H9 (cell line): ENCODE measurements around the gene KCTD1. TPM values are rescaled to one million over a fixed set of nuclear protein-coding genes. Genes with fewer than 3 reads are reported as not detected.

ENCODE experiments used
- DNase-seq: peaks from one replicate; pipeline ENCODE4 v3.0.0-alpha.2; 2017
- H2AFZ ChIP-seq: one replicate; pipeline ENCODE4 v1.6.1; 2013; ENCODE audit warnings: mild to moderate bottlenecking, low read length, control low read depth, moderate library complexity
- H2AK5ac ChIP-seq: 2 replicates; pipeline ENCODE4 v1.6.1; 2013; ENCODE audit warnings: low read length, control low read depth, mixed read lengths; ENCODE audit not compliant: insufficient read length
- H2BK120ac ChIP-seq: one replicate; pipeline ENCODE4 v1.6.1; 2013; ENCODE audit warnings: low read depth, mild to moderate bottlenecking, low read length, control low read depth, inconsistent platforms; ENCODE audit not compliant: poor library complexity, severe bottlenecking
- H2BK12ac ChIP-seq: 2 replicates; pipeline ENCODE4 v1.6.1; 2013; ENCODE audit warnings: low read length, control low read depth, mixed read lengths, low read depth; ENCODE audit not compliant: insufficient read length
- H2BK15ac ChIP-seq: 2 replicates; pipeline ENCODE4 v1.6.1; 2013; ENCODE audit warnings: low read depth, low read length, control low read depth
- H2BK20ac ChIP-seq: one replicate; pipeline ENCODE4 v1.6.1; 2013; ENCODE audit warnings: low read depth, mild to moderate bottlenecking, low read length, control low read depth, inconsistent platforms; ENCODE audit not compliant: poor library complexity, severe bottlenecking
- H2BK5ac ChIP-seq: 2 replicates; pipeline ENCODE4 v1.6.1; 2013; ENCODE audit warnings: low read length, control low read depth, mixed read lengths; ENCODE audit not compliant: insufficient read length
- H3K14ac ChIP-seq: 2 replicates; pipeline ENCODE4 v1.6.1; 2013; ENCODE audit warnings: low read length, control low read depth; ENCODE audit not compliant: insufficient read depth
- H3K18ac ChIP-seq: 2 replicates; pipeline ENCODE4 v1.6.1; 2013; ENCODE audit warnings: low read depth, mild to moderate bottlenecking, mixed read lengths, low read length, control low read depth; ENCODE audit not compliant: insufficient read length
- H3K23ac ChIP-seq: 2 replicates; pipeline ENCODE4 v1.6.1; 2013; ENCODE audit warnings: low read length, control low read depth, mixed read lengths, low read depth; ENCODE audit not compliant: insufficient read length
- H3K23me2 ChIP-seq: 2 replicates; pipeline ENCODE4 v1.6.1; 2013; ENCODE audit warnings: low read depth, mild to moderate bottlenecking, mixed read lengths, low read length, control low read depth; ENCODE audit not compliant: insufficient read length, poor library complexity, severe bottlenecking
- H3K27ac ChIP-seq: 2 replicates; pipeline ENCODE4 v1.5.1; 2013; ENCODE audit warnings: low read length, control low read depth, mixed read lengths, low read depth; ENCODE audit not compliant: insufficient read length
- H3K27me3 ChIP-seq: 2 replicates; pipeline ENCODE4 v1.6.1; 2013; ENCODE audit warnings: low read length, control low read depth, inconsistent platforms; ENCODE audit not compliant: insufficient read depth
- H3K4ac ChIP-seq: 2 replicates; pipeline ENCODE4 v1.6.1; 2013; ENCODE audit warnings: low read depth, mild to moderate bottlenecking, control low read depth, inconsistent platforms, low read length, moderate library complexity
- H3K4me1 ChIP-seq: 2 replicates; pipeline ENCODE4 v1.6.1; 2013; ENCODE audit warnings: low read length, control low read depth, inconsistent platforms; ENCODE audit not compliant: insufficient read depth
- H3K4me2 ChIP-seq: 2 replicates; pipeline ENCODE4 v1.6.1; 2013; ENCODE audit warnings: low read length, control low read depth, mixed read lengths; ENCODE audit not compliant: insufficient read length, insufficient read depth
- H3K56ac ChIP-seq: 2 replicates; pipeline ENCODE4 v1.6.1; 2013; ENCODE audit warnings: low read depth, mild to moderate bottlenecking, mixed read lengths, low read length, control low read depth; ENCODE audit not compliant: insufficient read length
- H3K79me1 ChIP-seq: 2 replicates; pipeline ENCODE4 v1.6.1; 2013; ENCODE audit warnings: low read depth, mild to moderate bottlenecking, moderate library complexity, low read length, control low read depth, inconsistent platforms; ENCODE audit not compliant: insufficient read depth, poor library complexity, severe bottlenecking
- H3K79me2 ChIP-seq: 2 replicates; pipeline ENCODE4 v1.6.1; 2013; ENCODE audit warnings: low read length, control low read depth, inconsistent platforms; ENCODE audit not compliant: insufficient read depth
- H3K9ac ChIP-seq: 2 replicates; pipeline ENCODE4 v1.6.1; 2013; ENCODE audit warnings: low read length, control low read depth, mixed read lengths; ENCODE audit not compliant: insufficient read length; ENCODE audit errors: extremely low read depth
- H3K9me3 ChIP-seq: one replicate; pipeline ENCODE4 v1.6.1; 2013; ENCODE audit warnings: low read depth, low read length, inconsistent platforms; ENCODE audit not compliant: control insufficient read depth
- H3T11ph ChIP-seq: one replicate; pipeline ENCODE4 v1.6.1; 2013; ENCODE audit warnings: mild to moderate bottlenecking, low read length, control low read depth, inconsistent platforms
- H4K20me1 ChIP-seq: one replicate; pipeline ENCODE4 v1.6.1; 2013; ENCODE audit not compliant: control insufficient read depth, insufficient read length, insufficient read depth
- H4K5ac ChIP-seq: 2 replicates; pipeline ENCODE4 v1.6.1; 2013; ENCODE audit warnings: low read depth, mild to moderate bottlenecking, mixed read lengths, low read length, control low read depth; ENCODE audit not compliant: insufficient read length
- H4K8ac ChIP-seq: replicated peaks from 2 replicates; pipeline ENCODE4 v1.6.1; 2013; ENCODE audit warnings: low read length, control low read depth, mixed read lengths, low read depth; ENCODE audit not compliant: insufficient read length
- H4K91ac ChIP-seq: 2 replicates; pipeline ENCODE4 v1.6.1; 2013; ENCODE audit warnings: low read depth, mild to moderate bottlenecking, moderate library complexity, mixed read lengths, low read length, control low read depth; ENCODE audit not compliant: insufficient read length
- H3K27ac Mint-ChIP-seq, 3 experiments: 2 replicates in 2 of 3; 3 replicates in 1 of 3; pipeline ENCODE4 v1.8.0; 2020 to 2021; ENCODE audit warnings: mixed read lengths in 3 of 3, mild to moderate bottlenecking in 1 of 3, moderate library complexity in 1 of 3
- H3K27me3 Mint-ChIP-seq: 2 replicates; pipeline ENCODE4 v1.8.0; 2021; ENCODE audit warnings: low read depth, mild to moderate bottlenecking, moderate library complexity, mixed read lengths
- H3K36me3 Mint-ChIP-seq, 3 experiments: 2 replicates in 2 of 3; 3 replicates in 1 of 3; pipeline ENCODE4 v1.8.0; 2020 to 2021; ENCODE audit warnings: low read depth in 3 of 3, mixed read lengths in 3 of 3; ENCODE audit not compliant: insufficient read depth in 1 of 3
- H3K4me1 Mint-ChIP-seq, 2 experiments: 2 replicates each; pipeline ENCODE4 v1.8.0; 2020; ENCODE audit warnings: mixed read lengths in 2 of 2
- H3K4me3 Mint-ChIP-seq, 2 experiments: 2 replicates in 1 of 2; 3 replicates in 1 of 2; pipeline ENCODE4 v1.8.0; 2020 to 2021; ENCODE audit warnings: mild to moderate bottlenecking in 2 of 2, mixed read lengths in 2 of 2, moderate library complexity in 1 of 2
- H3K9me3 Mint-ChIP-seq, 2 experiments: 2 replicates in 1 of 2; 3 replicates in 1 of 2; pipeline ENCODE4 v1.8.0; 2020; ENCODE audit warnings: mild to moderate bottlenecking in 2 of 2, mixed read lengths in 2 of 2, moderate library complexity in 1 of 2
- CTCF ChIP-seq: fragments of 200-600 bp; sonication (generic); conservative IDR thresholded peaks from 3 replicates; pipeline ENCODE4 v1.8.0; 2021; ENCODE audit warnings: antibody characterized with exemption, mild to moderate bottlenecking
- WGBS: extraction: QIAGEN DNeasy Blood & Tissue Kit; methylation state at CpG from one replicate; pipeline ENCODE4 v1.1.7; 2013; ENCODE audit warnings: missing lambda C conversion rate, low lambda C conversion rate, mixed read lengths; ENCODE audit not compliant: insufficient read length; ENCODE audit errors: extremely low coverage; 5-methylcytosine and 5-hydroxymethylcytosine counted together
- total RNA-seq: library from RNA; stranded (reverse); gene quantifications from 2 replicates; pipeline ENCODE4 v1.2.1, GENCODE V29; 2021

The KCTD1 gene
- total RNA-seq, 1 experiment from 2014 or later: 10.8 TPM

- peaks cover 16 to 22% of the 10 kb centered on the region in 2 experiments for H3K4me1 Mint-ChIP-seq
Observed at GRCh38 chr18:26574958-26575864, 26.9 kb upstream of the KCTD1 start.

More at GRCh38 chr18:26574958-26575864, 26.9 kb upstream of the KCTD1 start:
- Histone ChIP-seq H4K20me1 (no peaks in the 10 kb centered on the region), H3K27me3 (no peaks in the 10 kb centered on the region), H3T11ph (no peak overlapping the region), H3K79me2 (no peaks in the 10 kb centered on the region), H3K9me3 (no peaks in the 10 kb centered on the region), H2AK5ac (no peak overlapping the region), H3K4ac (no peak overlapping the region), H3K4me2 (peak overlapping the region; percentile 51), H2BK20ac (no peak overlapping the region), H3K18ac (peak overlapping the region; percentile 49), H4K91ac (no peak overlapping the region), H2BK15ac (no peak overlapping the region), H3K4me1 (no peaks in the 10 kb centered on the region), H2BK120ac (no peak overlapping the region), H3K27ac (no peak overlapping the region), H4K8ac (no peak overlapping the region), H3K79me1 (no peaks in the 10 kb centered on the region), H3K23me2 (no peaks in the 10 kb centered on the region), H2AFZ (peak overlapping the region; percentile 50), H2BK5ac (no peak overlapping the region), H3K9ac (no peak overlapping the region), H3K23ac (no peak overlapping the region), H4K5ac (no peak overlapping the region), H2BK12ac (no peak overlapping the region), H3K14ac (peak overlapping the region; percentile 13; the same call in 1 of the 2 replicates), H3K56ac (no peak overlapping the region)
- Mint-ChIP-seq H3K9me3 (no peaks in the 10 kb centered on the region), H3K27ac (peak overlapping the region; percentile 41 to 97 (median 66); a peak in 4 of 7 replicates), H3K36me3 (no peaks in the 10 kb centered on the region), H3K27me3 (peaks cover 48% of the 10 kb centered on the region), H3K4me3 (peak overlapping the region; percentile 61 to 69)
- no peak for TF ChIP-seq CTCF
- DNase-seq: peak; percentile 70
- no CpG with 5 or more reads among the region's 27 CpGs for WGBS
